Astrocyte of the cerebellum (primary cell): ENCODE measurements around the gene PLPP3.

Source experiments
- DNase-seq: peaks from one replicate; pipeline ENCODE4 v3.0.0-alpha.2; 2011; ENCODE audit warnings: low read depth
- H3K4me3 ChIP-seq: 2 replicates; pipeline ENCODE4 v1.5.1; 2011; ENCODE audit warnings: mild to moderate bottlenecking, low read depth, low read length, moderate library complexity
- CTCF ChIP-seq: IDR thresholded peaks from 2 replicates; pipeline ENCODE4 v1.5.1; 2012; ENCODE audit warnings: low read length, low read depth, moderate library complexity, mild to moderate bottlenecking; ENCODE audit errors: missing control alignments
- in situ Hi-C: cut with HindIII; loops from 2 replicates; pipeline ENCODE4 v1.10.0; 2017; ENCODE audit warnings: low sequenced_read_pairs

PLPP3 gene

GRCh38 chr1:56505792-56506743, 73.3 kb downstream of the PLPP3 start:
- no peak overlapping the region for H3K4me3 ChIP-seq
- no peak for DNase-seq
- no peak for TF ChIP-seq CTCF
- in situ Hi-C loops: no loop called here

- DNase-seq: no peak
- TF ChIP-seq CTCF: no peak
- in situ Hi-C loops: no loop called here
- no peak overlapping the region for H3K4me3 ChIP-seq
These were observed 76.6 kb downstream of the PLPP3 start for GRCh38 chr1:56502700-56503245.

- no peak for TF ChIP-seq CTCF
- DNase-seq: no peak
- in situ Hi-C loops: no loop called here
- no peak overlapping the region for H3K4me3 ChIP-seq
These were observed 77.5 kb downstream of the PLPP3 start for GRCh38 chr1:56501888-56502287.

- in situ Hi-C loops: no loop called here
- H3K4me3 ChIP-seq: no peak overlapping the region
- no peak for TF ChIP-seq CTCF
- DNase-seq: no peak
These were observed 77.9 kb downstream of the PLPP3 start for GRCh38 chr1:56501426-56501825.

- no peak overlapping the region for H3K4me3 ChIP-seq
- TF ChIP-seq CTCF: no peak
- DNase-seq: no peak
- in situ Hi-C loops: no loop called here
These were observed 82.3 kb downstream of the PLPP3 start for GRCh38 chr1:56496821-56497772.

GRCh38 chr1:56496158-56496557, 83.2 kb downstream of the PLPP3 start:
- H3K4me3 ChIP-seq: no peak overlapping the region
- in situ Hi-C loops: no loop called here
- DNase-seq: no peak
- TF ChIP-seq CTCF: no peak
